HT-29 (cell line): ENCODE data around the gene ZNF419. TPM values are rescaled to one million over a fixed set of nuclear protein-coding genes. Genes with fewer than 3 reads are reported as not detected.

Experiments used
- DNase-seq: peaks from one replicate; pipeline ENCODE4 v3.0.0-alpha.2; 2015; ENCODE audit warnings: low spot score
- small RNA-seq: library from RNA; depleted of rRNA; stranded (forward); fragments of <200 nt; gene quantifications from one replicate; pipeline ENCODE3, GENCODE V24; 2014
- total RNA-seq: library from RNA; depleted of rRNA; stranded (reverse); fragments of >200 nt; shearing (Covaris generic); gene quantifications from 2 replicates; pipeline ENCODE4 v1.2.3, GENCODE V29; 2014; rRNA removed

The ZNF419 gene
- total RNA-seq, 1 experiment from 2014 or later, result 19.3 TPM

- no peak for DNase-seq
These were observed 39.8 kb downstream of the ZNF419 start, which contains the start of gene ZNF549 for GRCh38 chr19:57527136-57527881. Gene ZNF549 (plus strand): TSS chr19:57527356. CDS start chr19:57527574, 218 bp downstream.

DNA sequence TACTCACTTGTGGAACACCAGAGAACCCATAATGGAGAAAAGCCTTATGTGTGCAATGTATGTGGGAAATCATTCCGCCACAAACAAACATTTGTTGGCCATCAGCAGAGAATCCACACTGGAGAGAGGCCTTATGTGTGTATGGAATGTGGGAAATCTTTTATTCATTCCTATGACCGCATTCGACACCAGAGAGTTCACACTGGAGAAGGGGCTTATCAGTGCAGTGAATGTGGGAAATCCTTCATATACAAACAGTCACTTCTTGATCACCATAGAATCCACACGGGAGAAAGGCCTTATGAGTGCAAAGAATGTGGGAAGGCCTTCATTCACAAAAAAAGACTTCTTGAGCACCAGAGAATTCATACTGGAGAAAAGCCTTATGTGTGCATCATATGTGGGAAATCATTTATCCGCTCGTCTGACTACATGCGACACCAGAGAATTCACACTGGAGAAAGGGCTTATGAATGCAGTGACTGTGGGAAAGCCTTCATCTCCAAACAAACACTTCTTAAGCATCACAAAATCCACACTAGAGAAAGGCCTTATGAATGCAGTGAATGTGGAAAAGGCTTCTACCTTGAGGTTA lies 50.5 kb downstream of the ZNF419 start:
- no peak for DNase-seq

Small RNA genes within 50 kb of the gene (small RNA-seq; reads per million reads assigned to genes)
- gene VN1R107P, result not detected

Other genes starting within 250 kb of the ZNF419 start
- 9.3 and 13.5 TPM in 2 replicates for gene ZNF805, start 247.1 kb upstream of the ZNF419 start, total RNA-seq
- gene ZNF460, start 207.3 kb upstream of the ZNF419 start, total RNA-seq, result 59.1 and 59.9 TPM in 2 replicates
- 5.6 and 6.2 TPM in 2 replicates for gene ZNF543, start 167.3 kb upstream of the ZNF419 start, total RNA-seq
- gene ZNF304, start 136.5 kb upstream of the ZNF419 start, total RNA-seq, result not detected in 2 replicates
- 8.0 and 13.8 TPM in 2 replicates for gene TRAPPC2B, start 124.2 kb upstream of the ZNF419 start, total RNA-seq
- 1.0 and 3.2 TPM in 2 replicates for gene ZNF547, start 124.2 kb upstream of the ZNF419 start, total RNA-seq
- gene ZNF548, start 97.9 kb upstream of the ZNF419 start, total RNA-seq, result 10.2 and 12.2 TPM in 2 replicates
- gene ZNF17, start 76.6 kb upstream of the ZNF419 start, total RNA-seq, result 4.7 and 7.2 TPM in 2 replicates
- 22.9 and 27.6 TPM in 2 replicates for gene ZNF749, start 52.4 kb upstream of the ZNF419 start, total RNA-seq
- gene VN1R1, start 30.6 kb upstream of the ZNF419 start, total RNA-seq, result 0.08 TPM in 1 of 2 replicates, not detected in the other
- 0.28 and 0.31 TPM in 2 replicates for gene ZNF772, start 10.2 kb upstream of the ZNF419 start, total RNA-seq
- gene ZNF773, start 12.2 kb downstream of the ZNF419 start, total RNA-seq, result 5.3 and 5.5 TPM in 2 replicates
- not detected in 2 replicates for gene ZNF549, start 39.6 kb downstream of the ZNF419 start, total RNA-seq
- gene ZNF550, start 72.1 kb downstream of the ZNF419 start, total RNA-seq, result 1.1 and 6.1 TPM in 2 replicates
- 2.5 and 3.1 TPM in 2 replicates for gene ZNF416, start 91.2 kb downstream of the ZNF419 start, total RNA-seq
- gene ZIK1, start 96.4 kb downstream of the ZNF419 start, total RNA-seq, result 0.23 TPM in 1 of 2 replicates, not detected in the other
- 2.7 and 5.7 TPM in 2 replicates for gene ZNF530, start 112.1 kb downstream of the ZNF419 start, total RNA-seq
- not detected in 2 replicates for gene ZNF134, start 126.5 kb downstream of the ZNF419 start, total RNA-seq
- gene ZNF211, start 145.4 kb downstream of the ZNF419 start, total RNA-seq, result 2.7 and 8.1 TPM in 2 replicates
- gene ZSCAN4, start 181.2 kb downstream of the ZNF419 start, total RNA-seq, result not detected in 2 replicates
- 25.5 and 26.5 TPM in 2 replicates for gene ZNF551, start 194.2 kb downstream of the ZNF419 start, total RNA-seq
- gene ZNF154, start 221.5 kb downstream of the ZNF419 start, total RNA-seq, result 0.05 TPM in 1 of 2 replicates, not detected in the other
- gene ZNF671, start 239.9 kb downstream of the ZNF419 start, total RNA-seq, result not detected in 2 replicates